Activated naive CD8-positive, alpha-beta T cell (primary cell): ENCODE results near the gene FANCC.
"Not testable (repeated sequence)": the region's sequence is repeated elsewhere in the genome, so short reads cannot be mapped to it uniquely, and the experiment has no call there.

Source experiments
- H3K27ac Mint-ChIP-seq: one replicate; pipeline ENCODE4 v1.8.0; 2021; ENCODE audit warnings: mixed read lengths
- H3K27me3 Mint-ChIP-seq: one replicate; pipeline ENCODE4 v1.8.0; 2021; ENCODE audit warnings: mixed read lengths
- H3K36me3 Mint-ChIP-seq: one replicate; pipeline ENCODE4 v1.8.0; 2021; ENCODE audit warnings: mixed read lengths
- H3K4me1 Mint-ChIP-seq: one replicate; pipeline ENCODE4 v1.8.0; 2021; ENCODE audit warnings: low read depth, mixed read lengths
- H3K4me3 Mint-ChIP-seq: one replicate; pipeline ENCODE4 v1.8.0; 2021; ENCODE audit warnings: mild to moderate bottlenecking, mixed read lengths
- H3K9me3 Mint-ChIP-seq: one replicate; pipeline ENCODE4 v1.8.0; 2021; ENCODE audit warnings: low read depth, mixed read lengths

FANCC gene

DNA sequence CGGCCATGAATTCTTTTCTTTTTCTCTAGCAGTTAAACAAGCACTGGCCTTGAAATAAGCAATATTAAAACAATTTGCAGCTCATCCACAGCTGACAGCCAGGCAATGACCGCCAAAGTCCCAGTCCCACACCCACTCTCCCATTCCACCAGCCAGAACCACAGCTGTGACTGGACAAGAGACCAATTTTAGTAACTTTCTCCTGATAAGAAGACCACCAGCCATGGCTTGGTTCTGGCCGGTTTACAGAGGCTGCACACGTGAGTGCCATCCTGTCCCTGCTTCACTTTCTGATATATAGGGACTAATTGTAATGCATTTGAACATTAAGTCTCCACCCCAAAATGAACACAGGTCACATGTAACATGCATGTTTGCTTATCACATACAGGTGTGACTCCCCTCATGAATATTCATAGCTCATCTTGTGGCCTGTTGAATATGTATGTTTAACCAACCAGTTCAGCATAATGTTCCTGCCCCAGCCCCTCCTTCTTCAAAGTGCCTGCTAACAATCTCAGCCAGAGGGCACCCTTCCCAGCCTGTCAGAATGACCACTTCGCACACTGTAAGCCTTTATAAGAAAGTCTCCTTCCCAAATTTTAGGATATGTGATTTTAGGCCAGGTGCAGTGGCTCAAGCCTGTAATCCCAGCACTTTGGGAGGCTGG is 23.9 kb upstream of the FANCC start:
- Mint-ChIP-seq H3K4me3 (no peak overlapping the region), H3K36me3 (no peaks in the 10 kb centered on the region), H3K27me3 (peaks cover 3% of the 10 kb centered on the region), H3K9me3 (no peaks in the 10 kb centered on the region), H3K27ac (no peak overlapping the region), H3K4me1 (peaks cover 9% of the 10 kb centered on the region)

GRCh38 chr9:95338243-95338642 is 20.7 kb upstream of the FANCC start:
- Mint-ChIP-seq H3K4me3 (no peak overlapping the region), H3K27ac (no peak overlapping the region), H3K27me3 (peaks cover 3% of the 10 kb centered on the region), H3K9me3 (no peaks in the 10 kb centered on the region), H3K36me3 (no peaks in the 10 kb centered on the region), H3K4me1 (peaks cover under 1% of the 10 kb centered on the region)

GRCh38 chr9:95336281-95336680 is 18.8 kb upstream of the FANCC start:
- Mint-ChIP-seq H3K36me3 (no peaks in the 10 kb centered on the region), H3K4me3 (no peak overlapping the region), H3K4me1 (no peaks in the 10 kb centered on the region), H3K9me3 (no peaks in the 10 kb centered on the region), H3K27ac (no peak overlapping the region), H3K27me3 (peaks cover 3% of the 10 kb centered on the region)

DNA sequence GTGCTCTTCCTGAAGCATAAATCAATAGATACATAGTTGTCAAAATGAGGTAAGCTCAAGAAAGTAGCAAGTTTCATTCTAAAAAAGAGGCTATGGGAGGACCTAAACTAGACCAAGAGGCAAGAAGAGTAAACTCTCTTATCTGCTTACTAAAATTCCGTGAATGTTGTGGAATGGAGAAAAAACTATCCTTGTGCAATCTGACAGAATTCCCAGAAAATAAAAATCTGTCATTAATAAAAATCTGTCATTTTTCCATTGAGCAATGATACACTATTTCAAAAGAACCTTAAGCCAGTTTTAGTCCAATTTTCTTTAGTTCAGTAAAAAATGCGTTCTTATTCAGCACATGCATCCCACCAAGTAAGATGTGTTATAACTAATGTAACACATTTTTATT is 15.9 kb upstream of the FANCC start:
- H3K27ac Mint-ChIP-seq: no peak overlapping the region
- no peaks in the 10 kb centered on the region for H3K4me1 Mint-ChIP-seq
- peaks cover 3% of the 10 kb centered on the region for H3K27me3 Mint-ChIP-seq
- H3K36me3 Mint-ChIP-seq: no peaks in the 10 kb centered on the region
- no peaks in the 10 kb centered on the region for H3K9me3 Mint-ChIP-seq
- no peak overlapping the region for H3K4me3 Mint-ChIP-seq

DNA sequence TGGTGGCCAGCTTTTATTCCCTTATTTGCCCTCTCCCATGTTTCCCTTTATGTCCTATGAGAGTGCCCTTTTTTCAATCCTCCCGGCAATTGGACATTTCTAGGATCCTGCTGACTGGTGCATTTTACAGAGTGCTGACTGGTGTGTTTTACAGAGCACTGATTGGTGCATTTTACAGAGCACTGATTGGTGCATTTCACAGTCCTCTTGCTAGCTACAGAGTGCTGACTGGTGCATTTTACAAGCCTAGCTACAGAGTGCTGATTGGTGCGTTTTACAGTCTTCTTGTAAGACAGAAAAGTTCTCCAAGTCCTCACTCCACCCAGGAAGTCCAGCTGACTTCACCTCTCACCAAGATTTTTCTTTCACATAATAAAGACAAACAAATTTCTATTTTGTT is 15.4 kb upstream of the FANCC start:
- Mint-ChIP-seq H3K27me3 (peaks cover 3% of the 10 kb centered on the region), H3K36me3 (no peaks in the 10 kb centered on the region), H3K9me3 (no peaks in the 10 kb centered on the region), H3K27ac (no peak overlapping the region), H3K4me1 (no peaks in the 10 kb centered on the region), H3K4me3 (no peak overlapping the region)

GRCh38 chr9:95330720-95331404 is 13.4 kb upstream of the FANCC start:
- Mint-ChIP-seq H3K4me3 (no peak overlapping the region), H3K9me3 (peaks cover 3% of the 10 kb centered on the region), H3K4me1 (no peaks in the 10 kb centered on the region), H3K27me3 (peaks cover 3% of the 10 kb centered on the region), H3K36me3 (peaks cover 3% of the 10 kb centered on the region), H3K27ac (no peak overlapping the region)

DNA sequence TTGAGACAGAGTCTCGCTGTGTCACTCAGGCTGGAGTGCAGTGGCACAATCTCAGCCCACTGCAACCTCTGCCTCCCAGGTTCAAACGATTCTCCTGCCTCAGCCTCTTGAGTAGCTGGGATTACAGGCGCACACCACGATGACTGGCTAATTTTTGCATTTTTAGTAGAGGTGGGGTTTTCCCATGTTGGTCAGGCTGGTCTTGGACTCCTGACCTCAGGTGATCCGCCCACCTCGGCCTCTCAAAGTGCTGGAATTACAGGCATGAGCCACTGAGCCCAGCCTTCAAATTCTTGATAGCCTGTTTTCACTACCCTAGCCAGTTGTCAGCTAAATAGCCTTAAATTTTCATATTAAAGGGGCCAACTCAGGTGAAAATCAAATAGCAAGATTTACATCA is 11.6 kb upstream of the FANCC start:
- H3K9me3 Mint-ChIP-seq, H3K4me3 Mint-ChIP-seq, H3K27me3 Mint-ChIP-seq, H3K36me3 Mint-ChIP-seq, H3K4me1 Mint-ChIP-seq, H3K27ac Mint-ChIP-seq: not testable (repeated sequence)

- peaks cover 3% of the 10 kb centered on the region for H3K9me3 Mint-ChIP-seq
- H3K4me3 Mint-ChIP-seq: no peak overlapping the region
- H3K27ac Mint-ChIP-seq: no peak overlapping the region
- H3K4me1 Mint-ChIP-seq: peaks cover 6% of the 10 kb centered on the region
- H3K36me3 Mint-ChIP-seq: peaks cover 3% of the 10 kb centered on the region
- no peaks in the 10 kb centered on the region for H3K27me3 Mint-ChIP-seq
Measured at GRCh38 chr9:95327239-95327865, 9.8 kb upstream of the FANCC start.

- H3K4me1 Mint-ChIP-seq: peaks cover 11% of the 10 kb centered on the region
- H3K27me3 Mint-ChIP-seq: no peaks in the 10 kb centered on the region
Measured at GRCh38 chr9:95325221-95325620, 7.7 kb upstream of the FANCC start.

DNA sequence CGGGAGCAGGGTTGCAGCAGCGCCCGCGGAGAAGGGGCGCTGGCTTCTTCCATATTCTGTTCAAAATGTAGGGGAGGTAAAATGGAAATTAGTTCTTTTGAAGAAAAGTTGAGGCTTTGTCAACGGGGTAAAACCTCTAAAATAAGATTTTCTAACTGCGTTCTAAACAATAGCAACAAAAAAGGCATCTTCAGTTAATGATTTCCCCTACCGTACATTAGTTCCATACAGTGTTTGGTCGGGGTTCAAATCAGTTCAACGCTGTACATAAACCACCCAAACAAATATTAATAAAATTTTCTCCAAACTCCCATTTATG is 343 bp upstream of the FANCC start:
- Mint-ChIP-seq H3K27me3 (no peaks in the 10 kb centered on the region), H3K36me3 (no peaks in the 10 kb centered on the region), H3K4me3 (peak overlapping the region; percentile 92), H3K27ac (peak overlapping the region; percentile 92), H3K9me3 (no peaks in the 10 kb centered on the region), H3K4me1 (peaks cover 27% of the 10 kb centered on the region)

More at GRCh38 chr9:95325221-95325620, 7.7 kb upstream of the FANCC start:
- Mint-ChIP-seq H3K9me3 (peaks cover 3% of the 10 kb centered on the region), H3K4me3 (no peak overlapping the region), H3K27ac (no peak overlapping the region), H3K36me3 (peaks cover 3% of the 10 kb centered on the region)

- peaks cover 22% of the 10 kb centered on the region for H3K4me1 Mint-ChIP-seq
- H3K27me3 Mint-ChIP-seq: no peaks in the 10 kb centered on the region
- no peaks in the 10 kb centered on the region for H3K9me3 Mint-ChIP-seq
- H3K36me3 Mint-ChIP-seq: peaks cover 2% of the 10 kb centered on the region
- H3K4me3 Mint-ChIP-seq: peak overlapping the region; percentile 92
- peak overlapping the region; percentile 83 for H3K27ac Mint-ChIP-seq
Measured at GRCh38 chr9:95316794-95317118, 753 bp downstream of the FANCC start.

DNA sequence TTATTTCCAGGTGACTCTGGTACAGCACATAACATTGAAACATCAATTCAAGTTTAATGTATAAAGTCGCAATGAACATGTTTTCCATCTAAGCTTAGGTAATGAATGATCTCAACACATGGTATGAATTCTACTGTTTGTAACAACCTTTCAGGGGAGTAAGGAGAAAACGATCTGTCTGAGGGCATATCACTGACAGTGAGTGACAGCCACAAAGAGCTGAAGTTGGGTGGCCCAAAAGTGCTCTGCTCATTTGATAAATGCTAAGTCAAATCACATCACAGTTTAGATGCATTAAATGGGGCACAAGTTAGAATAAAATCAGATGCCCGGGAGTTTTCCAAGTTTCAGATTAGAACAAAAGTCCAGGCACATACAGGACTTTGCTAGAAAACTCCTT is 1.2 kb downstream of the FANCC start:
- H3K9me3 Mint-ChIP-seq: no peaks in the 10 kb centered on the region
- peak overlapping the region; percentile 83 for H3K27ac Mint-ChIP-seq
- peaks cover 2% of the 10 kb centered on the region for H3K36me3 Mint-ChIP-seq
- no peaks in the 10 kb centered on the region for H3K27me3 Mint-ChIP-seq
- peak overlapping the region; percentile 92 for H3K4me3 Mint-ChIP-seq
- H3K4me1 Mint-ChIP-seq: peaks cover 22% of the 10 kb centered on the region

DNA sequence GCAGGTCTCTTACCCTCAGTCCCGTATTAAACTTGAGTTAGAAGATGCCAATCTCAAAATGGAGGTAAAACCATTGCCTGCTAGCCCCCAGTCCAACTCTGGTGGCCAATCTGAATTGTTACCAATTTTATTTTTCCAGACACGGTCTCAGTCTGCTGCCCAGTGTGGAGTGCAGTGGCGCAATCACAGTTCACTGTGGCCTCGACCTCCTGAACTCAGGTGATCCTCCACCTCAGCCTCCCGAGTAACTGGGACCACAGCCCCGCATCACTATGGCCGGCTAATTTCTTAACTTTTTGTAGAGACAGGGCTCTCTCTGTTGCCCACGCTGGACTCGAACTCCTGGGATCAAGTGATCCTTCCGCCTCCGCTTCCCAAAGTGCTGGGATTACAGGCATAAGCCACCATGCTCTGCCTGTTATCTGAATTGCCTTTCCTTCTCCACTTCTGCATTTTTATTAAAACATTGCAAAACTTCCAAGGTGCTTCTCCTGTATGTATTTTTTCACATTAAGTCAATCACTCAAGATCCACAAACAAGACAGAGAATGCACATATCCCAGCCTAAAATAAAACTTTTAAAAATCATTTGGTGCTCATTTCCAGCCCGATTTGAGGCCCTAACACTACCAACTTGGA is 2.3 kb downstream of the FANCC start:
- peaks cover 22% of the 10 kb centered on the region for H3K4me1 Mint-ChIP-seq
- no peak overlapping the region for H3K27ac Mint-ChIP-seq
- peaks cover 2% of the 10 kb centered on the region for H3K36me3 Mint-ChIP-seq
- no peaks in the 10 kb centered on the region for H3K27me3 Mint-ChIP-seq
- H3K9me3 Mint-ChIP-seq: no peaks in the 10 kb centered on the region
- peak overlapping the region; percentile 12 for H3K4me3 Mint-ChIP-seq

GRCh38 chr9:95313010-95313498 is 4.5 kb downstream of the FANCC start:
- Mint-ChIP-seq H3K4me1 (peaks cover 19% of the 10 kb centered on the region), H3K27me3 (no peaks in the 10 kb centered on the region), H3K4me3 (peak overlapping the region; percentile 65), H3K9me3 (no peaks in the 10 kb centered on the region), H3K36me3 (peaks cover 6% of the 10 kb centered on the region), H3K27ac (no peak overlapping the region)

DNA sequence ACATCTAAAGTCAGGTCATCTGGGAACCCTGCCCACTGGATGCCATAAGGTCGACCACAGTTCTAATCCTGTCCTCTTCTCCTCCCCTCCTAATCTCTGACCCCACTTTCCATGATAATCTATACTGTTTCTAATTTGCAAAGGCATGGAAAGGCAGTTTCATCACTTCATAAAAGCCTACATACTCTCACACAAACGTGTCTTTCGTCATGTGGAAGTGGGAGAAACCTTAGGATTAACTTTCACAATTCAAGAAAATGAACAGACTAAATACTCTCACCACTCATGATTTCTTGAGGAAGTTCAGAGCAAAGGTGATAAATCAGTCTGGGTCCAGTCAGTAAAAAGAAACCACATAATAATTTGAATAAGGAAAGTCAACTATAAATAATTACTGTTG is 5.5 kb downstream of the FANCC start:
- no peak overlapping the region for H3K27ac Mint-ChIP-seq
- H3K27me3 Mint-ChIP-seq: no peaks in the 10 kb centered on the region
- H3K4me3 Mint-ChIP-seq: no peak overlapping the region
- H3K36me3 Mint-ChIP-seq: peaks cover 6% of the 10 kb centered on the region
- no peaks in the 10 kb centered on the region for H3K9me3 Mint-ChIP-seq
- H3K4me1 Mint-ChIP-seq: peaks cover 18% of the 10 kb centered on the region
